Retina (tissue), 1 donor: ENCODE results near the gene ZFR2.

Source experiments
- DNase-seq: peaks from one replicate; pipeline ENCODE4 v3.0.0-alpha.2; 2016

Gene ZFR2

GRCh38 chr19:3873151-3873550, 4.3 kb upstream of the ZFR2 start:
- no peak for DNase-seq

GRCh38 chr19:3867971-3868769, 668 bp downstream of the ZFR2 start:
- DNase-seq, result no peak

GRCh38 chr19:3866910-3867638, 1.8 kb downstream of the ZFR2 start:
- no peak for DNase-seq

- DNase-seq, result no peak
Measured at GRCh38 chr19:3863648-3864047, 5.2 kb downstream of the ZFR2 start.

GRCh38 chr19:3862826-3863500, 5.9 kb downstream of the ZFR2 start:
- DNase-seq, result no peak

GRCh38 chr19:3860499-3860898, 8.3 kb downstream of the ZFR2 start:
- no peak for DNase-seq

- DNase-seq, result no peak
Measured at GRCh38 chr19:3857449-3858003, 11.3 kb downstream of the ZFR2 start.

- DNase-seq, result no peak
Measured at GRCh38 chr19:3855320-3855719, 13.5 kb downstream of the ZFR2 start.

- no peak for DNase-seq
Measured at GRCh38 chr19:3852614-3853254, 16.1 kb downstream of the ZFR2 start.

- no peak for DNase-seq
Measured at GRCh38 chr19:3852177-3852511, 16.7 kb downstream of the ZFR2 start.

- no peak for DNase-seq
Measured at GRCh38 chr19:3851254-3852176, 17.3 kb downstream of the ZFR2 start.

GRCh38 chr19:3850320-3850972, 18.4 kb downstream of the ZFR2 start:
- no peak for DNase-seq

GRCh38 chr19:3849787-3850186, 19.1 kb downstream of the ZFR2 start:
- no peak for DNase-seq

- no peak for DNase-seq
Measured at GRCh38 chr19:3849092-3849491, 19.7 kb downstream of the ZFR2 start.

GRCh38 chr19:3844596-3844995, 24.2 kb downstream of the ZFR2 start:
- no peak for DNase-seq

- no peak for DNase-seq
Measured at GRCh38 chr19:3842948-3843347, 25.9 kb downstream of the ZFR2 start.

- DNase-seq, result no peak
Measured at GRCh38 chr19:3840804-3841203, 28.0 kb downstream of the ZFR2 start.

- DNase-seq, result no peak
Measured at GRCh38 chr19:3839941-3840340, 28.9 kb downstream of the ZFR2 start.

GRCh38 chr19:3838661-3839060, 30.2 kb downstream of the ZFR2 start:
- DNase-seq, result no peak

GRCh38 chr19:3837922-3838321, 30.9 kb downstream of the ZFR2 start:
- DNase-seq, result no peak

GRCh38 chr19:3837332-3837731, 31.5 kb downstream of the ZFR2 start:
- DNase-seq, result no peak
